NCI-H69 (cell line): ENCODE data around the gene PPFIA3.
"Not testable (repeated sequence)": the region's sequence is repeated elsewhere in the genome, so short reads cannot be mapped to it uniquely, and the experiment has no call there.

Experiments
- DNase-seq: peaks from one replicate; lab custom pipeline; 2025; lab: John Stamatoyannopoulos, UW

Gene PPFIA3

GRCh38 chr19:49150106-49150943, 31.0 kb downstream of the PPFIA3 start:
- DNase-seq = peak; percentile 97

- no peak for DNase-seq
Measured at GRCh38 chr19:49150944-49151243, 31.6 kb downstream of the PPFIA3 start.

- peak; percentile 83 for DNase-seq
Measured at GRCh38 chr19:49151267-49152118, 32.1 kb downstream of the PPFIA3 start.

- no peak for DNase-seq
Measured at GRCh38 chr19:49152119-49152550, 32.8 kb downstream of the PPFIA3 start.

GRCh38 chr19:49153167-49153809, 33.9 kb downstream of the PPFIA3 start:
- no peak for DNase-seq

- no peak for DNase-seq
Measured at GRCh38 chr19:49154279-49154678, 34.9 kb downstream of the PPFIA3 start.

GRCh38 chr19:49155005-49155819, 35.9 kb downstream of the PPFIA3 start, which contains the start of gene HRC:
Gene HRC (minus strand): TSS chr19:49155396. CDS start chr19:49155237, 159 bp downstream.
- DNase-seq = no peak

DNA sequence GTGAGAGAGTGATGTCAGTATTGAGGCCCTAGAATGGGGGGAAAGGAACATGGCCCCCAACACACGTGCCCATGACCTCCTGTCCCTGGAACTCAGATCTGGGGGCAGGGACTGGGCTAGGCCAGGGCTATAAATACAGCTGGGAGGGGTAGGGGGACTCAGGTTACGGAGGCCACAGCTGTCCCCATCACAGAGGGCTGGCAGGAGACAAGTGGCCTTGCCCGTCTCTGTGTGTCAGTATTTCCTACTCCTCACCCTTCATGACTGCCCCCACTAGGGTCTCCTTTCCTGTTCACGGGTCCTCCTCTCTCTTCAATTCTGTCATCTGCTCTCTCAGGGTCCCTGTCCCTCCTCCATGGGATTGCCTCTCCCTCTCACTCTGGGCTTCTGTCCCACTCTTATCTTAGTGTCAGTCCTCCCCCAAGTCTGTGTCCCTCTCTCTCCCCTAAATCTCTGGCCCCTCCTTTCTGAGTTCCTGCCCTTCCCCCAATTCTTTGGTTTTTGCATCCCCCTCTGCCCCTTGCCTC, 36.5 kb downstream of the PPFIA3 start:
- no peak for DNase-seq

DNA sequence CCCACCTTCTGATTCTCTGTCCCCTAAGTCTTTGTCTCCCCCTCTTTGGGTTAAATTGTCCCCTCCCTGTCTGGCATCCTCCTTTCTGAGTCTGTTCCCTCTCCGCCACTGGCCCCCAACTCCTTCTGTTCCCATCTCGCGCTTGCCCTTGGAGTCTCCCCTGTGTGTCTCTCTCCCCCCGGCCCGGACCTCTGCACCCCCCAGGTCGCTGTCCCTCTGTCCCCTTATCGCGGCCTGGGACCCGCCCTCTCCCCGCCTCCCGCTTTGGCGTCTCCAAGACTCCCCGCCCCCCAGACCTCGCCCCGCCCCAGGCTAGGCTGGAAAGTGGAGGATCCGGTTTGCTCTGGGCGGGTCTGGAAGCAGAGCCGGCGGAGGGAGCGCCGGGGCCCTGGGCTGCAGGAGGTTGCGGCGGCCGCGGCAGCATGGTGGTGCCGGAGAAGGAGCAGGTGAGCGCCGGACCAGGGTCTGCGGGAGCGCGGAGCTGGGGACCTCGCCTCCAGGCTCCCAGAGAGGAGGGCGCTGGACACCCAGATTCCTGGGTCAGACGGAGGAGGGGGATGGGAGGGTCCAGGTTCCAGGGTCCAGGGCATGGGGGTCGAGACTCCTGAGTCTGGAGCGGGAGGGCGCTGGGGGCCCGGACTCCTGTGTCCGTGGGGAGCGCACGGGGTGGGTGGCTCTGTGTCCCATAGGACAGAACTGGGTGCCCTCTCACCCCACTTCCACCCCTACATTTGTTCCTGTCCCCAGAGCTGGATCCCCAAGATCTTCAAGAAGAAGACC, 38.3 kb downstream of the PPFIA3 start, which contains the start of gene TRPM4:
TRPM4 (plus strand) TSS at position 348 of the 780 bp plus-strand sequence; CDS start at position 423, 75 bp downstream.
- DNase-seq = peak; percentile 84

DNA sequence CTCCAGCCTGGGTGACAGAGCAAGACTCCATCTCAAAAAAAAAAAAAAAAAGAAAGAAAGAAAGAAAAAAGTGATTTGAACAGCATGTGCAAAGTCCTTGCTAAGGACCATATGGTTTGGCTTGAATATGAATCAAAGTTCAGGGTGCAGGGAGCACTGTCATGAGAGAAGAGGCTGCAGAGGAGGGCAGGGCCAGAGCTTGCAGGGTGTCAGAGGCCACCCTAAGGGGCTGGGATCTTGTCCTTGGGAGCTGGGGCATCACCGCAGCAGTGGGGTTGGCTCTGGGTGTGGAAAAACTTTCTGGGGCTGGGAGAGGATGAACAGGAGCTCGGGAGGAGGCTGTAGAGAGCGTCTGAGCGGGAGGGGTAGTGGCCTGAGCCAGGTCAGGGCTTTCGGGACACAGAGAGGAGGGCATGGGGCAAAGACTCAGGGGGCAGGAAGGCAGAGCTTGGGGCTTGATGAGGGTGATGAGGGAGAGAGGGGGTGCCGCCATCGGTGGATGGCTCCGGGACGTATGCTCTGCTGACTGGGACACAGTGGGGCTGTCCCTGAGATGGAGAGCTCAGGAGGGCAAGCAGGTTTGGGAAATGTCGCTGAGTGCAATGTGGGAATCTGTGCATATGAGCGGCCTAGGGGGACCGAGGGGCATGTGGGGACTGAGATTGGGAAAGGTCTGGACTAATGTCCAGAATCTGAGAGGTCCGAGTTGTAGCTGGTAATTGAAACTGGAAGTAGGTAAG, 41.3 kb downstream of the PPFIA3 start:
- DNase-seq = no peak

DNA sequence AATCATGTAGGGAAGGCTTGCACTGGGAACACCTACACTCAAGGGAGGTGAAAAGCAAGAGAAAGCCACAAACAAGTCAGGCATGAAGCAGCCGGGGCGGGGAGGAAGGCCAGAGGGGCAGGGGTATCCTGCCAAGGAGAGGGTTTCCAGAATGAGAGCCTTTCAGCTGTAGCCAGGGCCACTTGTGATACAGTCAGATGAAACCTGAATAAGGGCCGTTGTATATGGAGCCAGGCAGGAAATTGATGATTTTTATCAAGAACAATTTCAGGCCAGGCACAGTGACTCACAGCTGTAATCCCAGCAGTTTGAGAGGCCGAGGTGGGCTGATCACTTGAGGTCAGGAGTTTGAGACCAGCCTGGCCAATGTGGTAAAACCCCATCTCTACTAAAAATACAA, 42.6 kb downstream of the PPFIA3 start:
- DNase-seq = no peak

GRCh38 chr19:49165111-49165750, 45.9 kb downstream of the PPFIA3 start:
- peak; percentile 30 for DNase-seq

DNA sequence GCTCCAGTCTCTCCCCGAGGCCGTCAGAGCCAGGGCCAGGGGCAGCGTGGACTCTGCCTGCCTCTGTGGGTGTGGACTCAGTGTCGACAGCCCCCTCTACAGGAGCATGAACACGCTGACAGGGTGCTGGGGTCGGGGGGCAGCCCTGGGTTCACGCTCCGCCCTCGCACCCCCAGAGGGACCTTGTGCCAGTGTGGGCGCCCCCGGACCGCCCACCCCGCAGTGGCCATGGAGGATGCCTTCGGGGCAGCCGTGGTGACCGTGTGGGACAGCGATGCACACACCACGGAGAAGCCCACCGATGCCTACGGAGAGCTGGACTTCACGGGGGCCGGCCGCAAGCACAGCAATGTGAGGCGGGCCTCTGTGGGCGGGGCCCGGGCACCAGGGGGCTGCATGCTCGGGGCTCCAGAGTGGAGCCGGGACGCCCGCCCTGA, 46.5 kb downstream of the PPFIA3 start:
- DNase-seq = no peak

DNA sequence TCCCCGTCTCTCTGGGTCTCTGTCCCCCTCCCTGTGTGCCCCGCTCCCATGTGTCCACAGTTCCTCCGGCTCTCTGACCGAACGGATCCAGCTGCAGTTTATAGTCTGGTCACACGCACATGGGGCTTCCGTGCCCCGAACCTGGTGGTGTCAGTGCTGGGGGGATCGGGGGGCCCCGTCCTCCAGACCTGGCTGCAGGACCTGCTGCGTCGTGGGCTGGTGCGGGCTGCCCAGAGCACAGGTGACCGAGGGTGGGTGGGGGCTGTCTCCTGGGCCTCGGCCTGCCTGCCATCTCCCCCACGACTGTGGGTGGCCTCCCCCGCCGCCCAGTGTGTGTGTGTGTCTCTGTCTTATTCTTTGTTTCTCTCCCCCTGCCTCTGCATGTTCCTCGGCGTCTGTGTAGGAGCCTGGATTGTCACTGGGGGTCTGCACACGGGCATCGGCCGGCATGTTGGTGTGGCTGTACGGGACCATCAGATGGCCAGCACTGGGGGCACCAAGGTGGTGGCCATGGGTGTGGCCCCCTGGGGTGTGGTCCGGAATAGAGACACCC, 48.6 kb downstream of the PPFIA3 start:
- DNase-seq = no peak

DNA sequence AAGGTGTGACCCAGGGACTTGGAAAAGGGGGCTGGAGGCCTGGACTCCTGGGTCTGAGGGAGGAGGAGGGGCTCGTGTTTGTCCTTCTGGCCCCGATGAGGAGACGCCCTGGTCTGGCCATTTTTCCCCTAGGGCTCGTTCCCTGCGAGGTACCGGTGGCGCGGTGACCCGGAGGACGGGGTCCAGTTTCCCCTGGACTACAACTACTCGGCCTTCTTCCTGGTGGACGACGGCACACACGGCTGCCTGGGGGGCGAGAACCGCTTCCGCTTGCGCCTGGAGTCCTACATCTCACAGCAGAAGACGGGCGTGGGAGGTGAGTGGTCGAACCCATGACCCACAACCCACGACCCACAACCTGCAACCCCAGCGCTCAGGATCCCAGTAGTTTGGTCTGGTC, 49.1 kb downstream of the PPFIA3 start:
- no peak for DNase-seq

GRCh38 chr19:49173198-49173597, 53.9 kb downstream of the PPFIA3 start:
- DNase-seq = no peak

DNA sequence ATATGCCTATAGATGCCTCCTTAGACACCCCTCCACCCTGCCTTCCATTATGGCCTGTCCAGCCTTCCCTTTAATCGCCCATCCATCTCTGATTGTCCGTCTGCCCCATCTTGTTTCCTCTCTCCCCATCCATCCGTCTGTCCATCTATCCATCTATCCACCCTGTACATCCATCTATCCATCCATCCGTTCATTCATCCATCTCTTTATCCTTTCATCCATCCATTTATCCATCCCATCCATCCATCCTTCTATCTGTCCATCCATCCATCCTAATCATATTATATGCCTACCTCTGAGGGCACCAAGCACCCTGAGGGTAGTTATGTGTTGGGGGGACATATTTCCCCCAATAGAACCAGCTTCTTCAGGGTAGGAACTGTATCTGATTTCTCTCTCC, 61.3 kb downstream of the PPFIA3 start:
- no peak for DNase-seq

DNA sequence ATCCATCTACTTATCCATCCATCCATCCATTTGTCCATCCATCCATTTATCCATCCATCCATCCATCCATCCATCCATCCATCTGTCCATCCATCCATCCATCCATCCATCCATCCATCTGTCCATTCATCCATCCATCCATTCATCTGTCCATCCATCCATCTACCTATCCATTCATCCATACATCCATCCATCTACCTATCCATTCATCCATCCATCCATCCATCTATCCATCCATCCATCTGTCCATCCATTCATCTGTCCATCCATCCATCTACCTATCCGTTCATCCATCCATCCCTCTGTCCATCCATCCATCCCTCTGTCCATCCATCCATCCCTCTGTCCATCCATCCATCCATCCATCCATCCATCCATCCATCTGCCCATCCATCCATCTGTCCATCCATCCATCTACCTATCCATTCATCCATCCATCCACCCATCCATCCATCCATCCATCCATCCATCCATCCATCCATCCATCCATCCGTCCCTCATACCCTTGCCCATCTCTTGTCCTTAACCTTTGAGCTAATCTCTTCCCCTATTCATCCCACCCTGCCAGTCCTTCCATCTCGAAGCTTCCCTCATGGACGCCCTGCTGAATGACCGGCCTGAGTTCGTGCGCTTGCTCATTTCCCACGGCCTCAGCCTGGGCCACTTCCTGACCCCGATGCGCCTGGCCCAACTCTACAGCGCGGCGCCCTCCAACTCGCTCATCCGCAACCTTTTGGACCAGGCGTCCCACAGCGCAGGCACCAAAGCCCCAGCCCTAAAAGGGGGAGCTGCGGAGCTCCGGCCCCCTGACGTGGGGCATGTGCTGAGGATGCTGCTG, 62.9 kb downstream of the PPFIA3 start:
- not testable (repeated sequence) for DNase-seq
